ENCODE measurements around the gene DOC2B. TPM values are rescaled to one million over a fixed set of nuclear protein-coding genes. Genes with fewer than 3 reads are reported as not detected.

DOC2B gene
- polyA plus RNA-seq, 1 donor from 2014 or later, result 4.8 TPM

GRCh38 chr17:219696-220095 is 38.2 kb upstream of the DOC2B start:
- Histone ChIP-seq H3K36me3 (ENCODE audit: insufficient read depth, low read length) (no peaks in the 10 kb centered on the region), H3K27me3 (ENCODE audit: insufficient read depth, low read depth, low read length) (no peaks in the 10 kb centered on the region), H3K79me2 (replicated peaks; ENCODE audit: insufficient read depth, low read length) (no peaks in the 10 kb centered on the region), H3K9me3 (ENCODE audit: low read length) (no peaks in the 10 kb centered on the region), H3K4me2 (ENCODE audit: low read length) (no peak overlapping the region), H3K27ac (ENCODE audit: low read length) (no peak overlapping the region), H4K20me1 (ENCODE audit: insufficient read depth) (no peaks in the 10 kb centered on the region), H3K9me2 (ENCODE audit: insufficient read depth, low read length) (no peaks in the 10 kb centered on the region), H3K4me3 (ENCODE audit: low read length) (no peak overlapping the region), H3F3A (ENCODE audit: insufficient read depth, low read length, poor library complexity, severe bottlenecking) (no peaks in the 10 kb centered on the region), H3K9ac (ENCODE audit: low read length) (no peak overlapping the region), H2AFZ (ENCODE audit: low read depth, low read length) (no peak overlapping the region)
- TF ChIP-seq, protein P1, sequence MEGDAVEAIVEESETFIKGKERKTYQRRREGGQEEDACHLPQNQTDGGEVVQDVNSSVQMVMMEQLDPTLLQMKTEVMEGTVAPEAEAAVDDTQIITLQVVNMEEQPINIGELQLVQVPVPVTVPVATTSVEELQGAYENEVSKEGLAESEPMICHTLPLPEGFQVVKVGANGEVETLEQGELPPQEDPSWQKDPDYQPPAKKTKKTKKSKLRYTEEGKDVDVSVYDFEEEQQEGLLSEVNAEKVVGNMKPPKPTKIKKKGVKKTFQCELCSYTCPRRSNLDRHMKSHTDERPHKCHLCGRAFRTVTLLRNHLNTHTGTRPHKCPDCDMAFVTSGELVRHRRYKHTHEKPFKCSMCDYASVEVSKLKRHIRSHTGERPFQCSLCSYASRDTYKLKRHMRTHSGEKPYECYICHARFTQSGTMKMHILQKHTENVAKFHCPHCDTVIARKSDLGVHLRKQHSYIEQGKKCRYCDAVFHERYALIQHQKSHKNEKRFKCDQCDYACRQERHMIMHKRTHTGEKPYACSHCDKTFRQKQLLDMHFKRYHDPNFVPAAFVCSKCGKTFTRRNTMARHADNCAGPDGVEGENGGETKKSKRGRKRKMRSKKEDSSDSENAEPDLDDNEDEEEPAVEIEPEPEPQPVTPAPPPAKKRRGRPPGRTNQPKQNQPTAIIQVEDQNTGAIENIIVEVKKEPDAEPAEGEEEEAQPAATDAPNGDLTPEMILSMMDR (IDR thresholded peaks at IDR 0.05; ENCODE audit: poor library complexity, severe bottlenecking), result no peak
- TF ChIP-seq RAD21 (conservative IDR thresholded peaks at IDR 0.05), result no peak
- no peak for TF ChIP-seq POLR2AphosphoS5 (IDR thresholded peaks at IDR 0.05)
- no peak for TF ChIP-seq SMC3 (conservative IDR thresholded peaks at IDR 0.05; ENCODE audit: poor library complexity)
- TF ChIP-seq, protein P2, sequence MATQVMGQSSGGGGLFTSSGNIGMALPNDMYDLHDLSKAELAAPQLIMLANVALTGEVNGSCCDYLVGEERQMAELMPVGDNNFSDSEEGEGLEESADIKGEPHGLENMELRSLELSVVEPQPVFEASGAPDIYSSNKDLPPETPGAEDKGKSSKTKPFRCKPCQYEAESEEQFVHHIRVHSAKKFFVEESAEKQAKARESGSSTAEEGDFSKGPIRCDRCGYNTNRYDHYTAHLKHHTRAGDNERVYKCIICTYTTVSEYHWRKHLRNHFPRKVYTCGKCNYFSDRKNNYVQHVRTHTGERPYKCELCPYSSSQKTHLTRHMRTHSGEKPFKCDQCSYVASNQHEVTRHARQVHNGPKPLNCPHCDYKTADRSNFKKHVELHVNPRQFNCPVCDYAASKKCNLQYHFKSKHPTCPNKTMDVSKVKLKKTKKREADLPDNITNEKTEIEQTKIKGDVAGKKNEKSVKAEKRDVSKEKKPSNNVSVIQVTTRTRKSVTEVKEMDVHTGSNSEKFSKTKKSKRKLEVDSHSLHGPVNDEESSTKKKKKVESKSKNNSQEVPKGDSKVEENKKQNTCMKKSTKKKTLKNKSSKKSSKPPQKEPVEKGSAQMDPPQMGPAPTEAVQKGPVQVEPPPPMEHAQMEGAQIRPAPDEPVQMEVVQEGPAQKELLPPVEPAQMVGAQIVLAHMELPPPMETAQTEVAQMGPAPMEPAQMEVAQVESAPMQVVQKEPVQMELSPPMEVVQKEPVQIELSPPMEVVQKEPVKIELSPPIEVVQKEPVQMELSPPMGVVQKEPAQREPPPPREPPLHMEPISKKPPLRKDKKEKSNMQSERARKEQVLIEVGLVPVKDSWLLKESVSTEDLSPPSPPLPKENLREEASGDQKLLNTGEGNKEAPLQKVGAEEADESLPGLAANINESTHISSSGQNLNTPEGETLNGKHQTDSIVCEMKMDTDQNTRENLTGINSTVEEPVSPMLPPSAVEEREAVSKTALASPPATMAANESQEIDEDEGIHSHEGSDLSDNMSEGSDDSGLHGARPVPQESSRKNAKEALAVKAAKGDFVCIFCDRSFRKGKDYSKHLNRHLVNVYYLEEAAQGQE (IDR thresholded peaks at IDR 0.05; ENCODE audit: borderline replicate concordance), result no peak
- TF ChIP-seq MXI1 (conservative IDR thresholded peaks at IDR 0.05; ENCODE audit: poor library complexity, severe bottlenecking), result no peak
- no peak for TF ChIP-seq EP300 (conservative IDR thresholded peaks at IDR 0.05; ENCODE audit: poor library complexity, severe bottlenecking)
- TF ChIP-seq EZH2 (IDR thresholded peaks at IDR 0.05; ENCODE audit: borderline replicate concordance, insufficient read depth, low read length, poor library complexity, severe bottlenecking), result no peak
- no peak for TF ChIP-seq TAF1 (IDR thresholded peaks at IDR 0.05; ENCODE audit: low read depth)

GRCh38 chr17:218432-219110 is 37.1 kb upstream of the DOC2B start:
- Histone ChIP-seq H3K79me2 (replicated peaks; ENCODE audit: insufficient read depth, low read length) (no peaks in the 10 kb centered on the region), H3K4me3 (ENCODE audit: low read length) (no peak overlapping the region), H3K27me3 (ENCODE audit: insufficient read depth, low read depth, low read length) (no peaks in the 10 kb centered on the region), H3K9me2 (ENCODE audit: insufficient read depth, low read length) (no peaks in the 10 kb centered on the region), H2AFZ (ENCODE audit: low read depth, low read length) (no peak overlapping the region), H3K36me3 (ENCODE audit: insufficient read depth, low read length) (no peaks in the 10 kb centered on the region), H4K20me1 (ENCODE audit: insufficient read depth) (no peaks in the 10 kb centered on the region), H3F3A (ENCODE audit: insufficient read depth, low read length, poor library complexity, severe bottlenecking) (no peaks in the 10 kb centered on the region), H3K9ac (ENCODE audit: low read length) (no peak overlapping the region), H3K4me2 (ENCODE audit: low read length) (no peak overlapping the region), H3K27ac (ENCODE audit: low read length) (no peak overlapping the region), H3K9me3 (ENCODE audit: low read length) (no peaks in the 10 kb centered on the region)
- no peak for TF ChIP-seq EP300 (conservative IDR thresholded peaks at IDR 0.05; ENCODE audit: poor library complexity, severe bottlenecking)
- no peak for TF ChIP-seq EZH2 (IDR thresholded peaks at IDR 0.05; ENCODE audit: borderline replicate concordance, insufficient read depth, low read length, poor library complexity, severe bottlenecking)
- TF ChIP-seq SMC3 (conservative IDR thresholded peaks at IDR 0.05; ENCODE audit: poor library complexity), result no peak
- TF ChIP-seq RAD21 (conservative IDR thresholded peaks at IDR 0.05), result no peak
- no peak for TF ChIP-seq MXI1 (conservative IDR thresholded peaks at IDR 0.05; ENCODE audit: poor library complexity, severe bottlenecking)

All from neural cell (in vitro differentiated cells).